IMR-90 (cell line): Measurements from ENCODE around the gene FGF12. TPM values are rescaled to one million over a fixed set of nuclear protein-coding genes. Genes with fewer than 3 reads are reported as not detected.

Source experiments
- ATAC-seq: fragments of 200-7000 bp; cut with Tn5 transposase; 2 replicates; pipeline ENCODE4 v1.9.1; 2020; ENCODE audit warnings: low read depth, mild to moderate bottlenecking, moderate library complexity
- BruUV-seq: library from RNA; stranded (reverse); fragments of 400-500 nt; replicated peaks from 2 replicates; lab custom pipeline; 2021; lab: Mats Ljungman, UMichigan
- CTCF ChIA-PET: fragments of 300-600 bp; formaldehyde crosslinking; extraction: SDS; loops from one replicate; lab custom pipeline; 2021; ENCODE audit warnings: antibody characterized with exemption; lab: Yijun Ruan, JAX
- POLR2A ChIA-PET: fragments of 300-600 bp; sonication (Branson Sonifier 250); formaldehyde crosslinking; loops from one replicate; lab custom pipeline; 2022; ENCODE audit warnings: antibody characterized with exemption; ENCODE audit not compliant: unreplicated experiment; lab: Charles Lee
- DNase-seq: peaks from one replicate; pipeline ENCODE4 v3.0.0; 2013
- H2AFZ ChIP-seq: replicated peaks from 2 replicates; pipeline ENCODE3; 2013; ENCODE audit warnings: low read length, mild to moderate bottlenecking; ENCODE audit not compliant: poor library complexity
- H2AK5ac ChIP-seq: 2 replicates; pipeline ENCODE4 v1.6.1; 2013; ENCODE audit warnings: low read depth, low read length, inconsistent platforms
- H2AK9ac ChIP-seq: replicated peaks from 2 replicates; pipeline ENCODE3; 2013; ENCODE audit warnings: mild to moderate bottlenecking, low read depth, low read length, moderate library complexity; ENCODE audit not compliant: poor library complexity
- H2BK120ac ChIP-seq: 2 replicates; pipeline ENCODE4 v1.6.1; 2013; ENCODE audit warnings: low read depth, low read length, inconsistent platforms
- H2BK15ac ChIP-seq: 3 replicates; pipeline ENCODE4 v1.6.1; 2013; ENCODE audit warnings: low read depth, low read length, inconsistent platforms
- H2BK20ac ChIP-seq: 2 replicates; pipeline ENCODE4 v1.6.1; 2013; ENCODE audit warnings: low read depth, mild to moderate bottlenecking, inconsistent platforms, low read length, moderate library complexity
- H2BK5ac ChIP-seq: 2 replicates; pipeline ENCODE4 v1.6.1; 2013; ENCODE audit warnings: mild to moderate bottlenecking, low read depth, low read length, inconsistent platforms; ENCODE audit not compliant: poor library complexity, severe bottlenecking
- H3K14ac ChIP-seq: replicated peaks from 2 replicates; pipeline ENCODE4 v1.6.1; 2013; ENCODE audit warnings: low read depth, low read length, inconsistent platforms
- H3K18ac ChIP-seq: 2 replicates; pipeline ENCODE4 v1.6.1; 2013; ENCODE audit warnings: low read depth, low read length, control low read depth
- H3K23ac ChIP-seq: 2 replicates; pipeline ENCODE4 v1.6.1; 2013; ENCODE audit warnings: low read depth, low read length, inconsistent platforms
- H3K27ac ChIP-seq: 2 replicates; pipeline ENCODE4 v1.5.1; 2013; ENCODE audit warnings: mild to moderate bottlenecking, control low read depth, low read length; ENCODE audit not compliant: insufficient read depth
- H3K27me3 ChIP-seq: 2 replicates; pipeline ENCODE4 v1.6.1; 2013; ENCODE audit warnings: low read length; ENCODE audit not compliant: control insufficient read depth, insufficient read depth
- H3K36me3 ChIP-seq: 2 replicates; pipeline ENCODE4 v1.6.1; 2013; ENCODE audit warnings: low read length, mixed read lengths; ENCODE audit not compliant: control insufficient read depth, insufficient read depth
- H3K4ac ChIP-seq: 2 replicates; pipeline ENCODE4 v1.6.1; 2013; ENCODE audit warnings: low read depth, low read length, inconsistent platforms
- H3K4me1 ChIP-seq: 2 replicates; pipeline ENCODE4 v1.6.1; 2013; ENCODE audit warnings: low read length, mixed read lengths; ENCODE audit not compliant: control insufficient read depth, insufficient read depth
- H3K4me2 ChIP-seq: 2 replicates; pipeline ENCODE4 v1.6.1; 2013; ENCODE audit warnings: low read depth, mild to moderate bottlenecking, control low read depth, low read length, moderate library complexity
- H3K4me3 ChIP-seq: 2 replicates; pipeline ENCODE4 v1.5.1; 2013; ENCODE audit warnings: low read depth, mild to moderate bottlenecking, control low read depth, low read length, moderate library complexity; ENCODE audit not compliant: insufficient read depth
- H3K56ac ChIP-seq: 2 replicates; pipeline ENCODE4 v1.6.1; 2013; ENCODE audit warnings: low read length, inconsistent platforms; ENCODE audit not compliant: insufficient read depth; ENCODE audit errors: extremely low read depth
- H3K79me1 ChIP-seq, 2 experiments: 2 replicates each; pipeline ENCODE4 v1.6.1; 2013; ENCODE audit warnings: low read length in 2 of 2, inconsistent platforms in 1 of 2, low read depth in 1 of 2
- H3K9ac ChIP-seq: 2 replicates; pipeline ENCODE4 v1.6.1; 2013; ENCODE audit warnings: low read depth, low read length, control low read depth
- H3K9me1 ChIP-seq: 2 replicates; pipeline ENCODE4 v1.6.1; 2013; ENCODE audit warnings: low read length, inconsistent platforms; ENCODE audit not compliant: insufficient read depth
- H3K9me3 ChIP-seq: 2 replicates; pipeline ENCODE4 v1.6.1; 2013; ENCODE audit warnings: low read length; ENCODE audit not compliant: control insufficient read depth, insufficient read depth
- H4K20me1 ChIP-seq: 2 replicates; pipeline ENCODE4 v1.6.1; 2013; ENCODE audit warnings: low read length, inconsistent platforms; ENCODE audit not compliant: insufficient read depth
- H4K5ac ChIP-seq: 2 replicates; pipeline ENCODE4 v1.6.1; 2013; ENCODE audit warnings: mild to moderate bottlenecking, low read depth, low read length, control low read depth
- H4K8ac ChIP-seq, 2 experiments: 2 replicates each; pipeline ENCODE4 v1.6.1; 2013; ENCODE audit warnings: low read depth in 2 of 2, low read length in 2 of 2, control low read depth in 1 of 2, inconsistent platforms in 1 of 2
- H4K91ac ChIP-seq: 2 replicates; pipeline ENCODE4 v1.6.1; 2013; ENCODE audit warnings: low read depth, low read length, inconsistent platforms; ENCODE audit not compliant: insufficient read depth
- BHLHE40 ChIP-seq: fragments of 150-350 bp; IDR thresholded peaks from 2 replicates; pipeline ENCODE4 v1.6.1; 2016; ENCODE audit warnings: mild to moderate bottlenecking, low read depth, low read length
- CEBPB ChIP-seq: IDR thresholded peaks from 2 replicates; pipeline ENCODE4 v1.6.1; 2012; ENCODE audit warnings: low read depth, low read length, improper control_type of control experiment
- CHD1 ChIP-seq: IDR thresholded peaks from 2 replicates; pipeline ENCODE4 v1.6.1; 2012; ENCODE audit warnings: low read depth, low read length, improper control_type of control experiment
- ELK1 ChIP-seq: fragments of 150-350 bp; IDR thresholded peaks from 2 replicates; pipeline ENCODE4 v1.6.1; 2016; ENCODE audit warnings: low read depth, mild to moderate bottlenecking, low read length, moderate library complexity, borderline replicate concordance
- FOS ChIP-seq: fragments of 150-350 bp; IDR thresholded peaks from 2 replicates; pipeline ENCODE4 v1.6.1; 2016; ENCODE audit warnings: low read depth, low read length
- MAFK ChIP-seq: IDR thresholded peaks from 2 replicates; pipeline ENCODE4 v1.6.1; 2012; ENCODE audit warnings: low read depth, low read length, improper control_type of control experiment
- MAZ ChIP-seq: IDR thresholded peaks from 2 replicates; pipeline ENCODE4 v1.6.1; 2012; ENCODE audit warnings: low read depth, mild to moderate bottlenecking, low read length, improper control_type of control experiment, moderate library complexity, borderline replicate concordance
- MXI1 ChIP-seq: IDR thresholded peaks from 2 replicates; pipeline ENCODE4 v1.6.1; 2012; ENCODE audit warnings: low read depth, mild to moderate bottlenecking, low read length, moderate library complexity, borderline replicate concordance
- NFE2L2 ChIP-seq: fragments of 150-350 bp; IDR thresholded peaks from 2 replicates; pipeline ENCODE4 v1.6.1; 2016; ENCODE audit warnings: low read depth, mild to moderate bottlenecking, low read length
- POLR2A ChIP-seq: IDR thresholded peaks from 2 replicates; pipeline ENCODE4 v1.6.1; 2012; ENCODE audit warnings: mild to moderate bottlenecking, low read depth, low read length
- RAD21 ChIP-seq: IDR thresholded peaks from 2 replicates; pipeline ENCODE4 v1.6.1; 2012; ENCODE audit warnings: low read length, improper control_type of control experiment
- RCOR1 ChIP-seq: IDR thresholded peaks from 2 replicates; pipeline ENCODE4 v1.6.1; 2012; ENCODE audit warnings: mild to moderate bottlenecking, low read length, improper control_type of control experiment; ENCODE audit not compliant: insufficient replicate concordance
- RFX5 ChIP-seq: IDR thresholded peaks from 2 replicates; pipeline ENCODE4 v1.8.0; 2012; ENCODE audit warnings: low read depth, mild to moderate bottlenecking, low read length, moderate library complexity
- WGBS, 2 experiments: methylation state at CpG; one replicate each; pipeline versions ENCODE4 v1.1.5 to v1.1.7; 2013; ENCODE audit warnings: missing lambda C conversion rate in 2 of 2; ENCODE audit not compliant: insufficient read length in 1 of 2; ENCODE audit errors: extremely low coverage in 2 of 2; 5-methylcytosine and 5-hydroxymethylcytosine counted together
- dilution Hi-C: fragments of 300-500 bp; cut with HindIII; formaldehyde crosslinking; loops from one replicate; pipeline ENCODE4 v1.14.3; 2018; ENCODE audit warnings: low sequenced_read_pairs; ENCODE audit not compliant: unreplicated experiment
- in situ Hi-C: fragments of 300-500 bp; cut with MboI; formaldehyde crosslinking; loops from 3 replicates; pipeline ENCODE4 v1.14.3; 2019; ENCODE audit warnings: low sequenced_read_pairs, inconsistent platforms, mixed read lengths
- intact Hi-C: fragments of 100-400 bp; cut with micrococcal nuclease; formaldehyde crosslinking; loops from 2 replicates; pipeline ENCODE4 v1.10.0; 2022
- polyA plus RNA-seq, 3 experiments: library from polyadenylated mRNA; depleted of rRNA; stranded (reverse); fragments of >200 nt; gene quantifications; 2 replicates each; pipeline ENCODE4 v1.2.3, GENCODE V29; 2012; ENCODE audit warnings: low replicate concordance in 1 of 3
- total RNA-seq: library from RNA; depleted of rRNA; stranded (reverse); fragments of >200 nt; gene quantifications from 2 replicates; pipeline ENCODE4 v1.2.3, GENCODE V29; 2012
- TF ChIP-seq, protein P1 (sequence below): fragments of 150-350 bp; IDR thresholded peaks from 2 replicates; pipeline ENCODE4 v1.6.1; 2017; ENCODE audit warnings: mild to moderate bottlenecking, antibody characterized with exemption, low read length, low read depth

FGF12 gene
- total and polyA plus RNA-seq, 2 of the 4 experiments (the other 2 are of a cell fraction) = not detected

DNA sequence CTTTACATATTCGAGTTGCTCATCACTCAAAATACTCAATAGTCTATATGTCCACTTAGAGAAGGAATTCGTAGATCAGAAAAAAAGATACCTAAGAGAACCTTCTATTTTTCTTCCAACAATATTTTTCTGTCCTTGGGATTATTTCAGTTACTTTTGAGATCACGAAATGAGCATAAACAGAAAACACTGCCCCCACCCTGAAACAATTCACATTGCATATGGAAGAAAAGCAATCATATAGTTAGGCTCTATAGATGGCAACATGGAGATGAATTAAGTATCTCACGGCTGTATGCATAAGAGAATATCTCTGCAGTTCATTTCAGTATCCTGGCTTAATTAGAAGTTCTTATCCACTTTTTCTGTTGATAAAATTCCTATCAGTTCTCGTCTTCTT is 391.1 kb downstream of the FGF12 start:
- BruUV-seq = no TSS peak
- H3K27ac ChIP-seq = no peak overlapping the region
- no peak overlapping the region for H3K18ac ChIP-seq
- H3K9me3 ChIP-seq = peaks cover 2% of the 10 kb centered on the region
- no peak overlapping the region for H3K23ac ChIP-seq
- no peaks in the 10 kb centered on the region for H3K4me1 ChIP-seq
- no peak overlapping the region for H4K8ac ChIP-seq
- H3K9ac ChIP-seq = no peak overlapping the region
- no peak overlapping the region for H3K56ac ChIP-seq
- no peak overlapping the region for H2AK5ac ChIP-seq
- H2AFZ ChIP-seq = no peak overlapping the region
- no peak overlapping the region for H2BK5ac ChIP-seq
- no peak overlapping the region for H3K14ac ChIP-seq
- H3K27me3 ChIP-seq = no peaks in the 10 kb centered on the region
- no peak overlapping the region for H2AK9ac ChIP-seq
- whole genome bisulfite sequencing, 2 experiments = no CpG with 5 or more reads among the region's 5 CpGs
- H2BK120ac ChIP-seq = no peak overlapping the region
- ATAC-seq (no peak), DNase-seq (no peak)
- no peak overlapping the region for H2BK15ac ChIP-seq
- dilution Hi-C loops = no loop called here
- ChIA-PET POLR2A (no interaction called here), CTCF (no interaction called here)
- no peak overlapping the region for H4K91ac ChIP-seq
- no peak overlapping the region for H3K4me3 ChIP-seq
- no peaks in the 10 kb centered on the region for H3K79me1 ChIP-seq
- no peak overlapping the region for H2BK20ac ChIP-seq
- in situ Hi-C loops = no loop called here
- no peaks in the 10 kb centered on the region for H4K20me1 ChIP-seq
- intact Hi-C loops = no loop called here
- no peak overlapping the region for H4K5ac ChIP-seq
- TF ChIP-seq BHLHE40 (no peak), MAFK (no peak), CHD1 (no peak), RCOR1 (no peak), RFX5 (no peak), MAZ (no peak), ELK1 (no peak), FOS (no peak), RAD21 (no peak), POLR2A (no peak), CEBPB (no peak), NFE2L2 (no peak), MXI1 (no peak)
- TF ChIP-seq, protein P1, sequence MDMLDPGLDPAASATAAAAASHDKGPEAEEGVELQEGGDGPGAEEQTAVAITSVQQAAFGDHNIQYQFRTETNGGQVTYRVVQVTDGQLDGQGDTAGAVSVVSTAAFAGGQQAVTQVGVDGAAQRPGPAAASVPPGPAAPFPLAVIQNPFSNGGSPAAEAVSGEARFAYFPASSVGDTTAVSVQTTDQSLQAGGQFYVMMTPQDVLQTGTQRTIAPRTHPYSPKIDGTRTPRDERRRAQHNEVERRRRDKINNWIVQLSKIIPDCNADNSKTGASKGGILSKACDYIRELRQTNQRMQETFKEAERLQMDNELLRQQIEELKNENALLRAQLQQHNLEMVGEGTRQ = no peak
- no peak overlapping the region for H3K4ac ChIP-seq
- H3K36me3 ChIP-seq = no peaks in the 10 kb centered on the region
- H3K4me2 ChIP-seq = no peak overlapping the region
- H3K9me1 ChIP-seq = no peaks in the 10 kb centered on the region
